HEK293T (cell line): ENCODE measurements around the gene COQ4.

ENCODE experiments used
- CTCF ChIA-PET: fragments of 350-600 bp; formaldehyde crosslinking; extraction: SDS; loops from one replicate; lab custom pipeline; 2021; ENCODE audit warnings: antibody characterized with exemption, inconsistent platforms; lab: Yijun Ruan, JAX
- POLR2A ChIA-PET: fragments of 350-600 bp; formaldehyde crosslinking; extraction: SDS; loops from one replicate; lab custom pipeline; 2020; ENCODE audit warnings: antibody characterized with exemption, inconsistent platforms; lab: Yijun Ruan, JAX
- DNase-seq: peaks from one replicate; pipeline ENCODE4 v3.0.0; 2012; ENCODE audit warnings: mixed read lengths; ENCODE audit errors: extremely low spot score
- ARNT ChIP-seq: fragments of 450-650 bp; IDR thresholded peaks from 2 replicates; pipeline ENCODE4 v1.6.1; 2017; ENCODE audit warnings: mild to moderate bottlenecking
- BHLHE40 ChIP-seq: fragments of 450-650 bp; IDR thresholded peaks from 2 replicates; pipeline ENCODE4 v1.6.1; 2016; ENCODE audit warnings: mild to moderate bottlenecking, moderate library complexity, borderline replicate concordance
- CTBP1 ChIP-seq: fragments of 450-650 bp; IDR thresholded peaks from 2 replicates; pipeline ENCODE4 v1.6.1; 2016; ENCODE audit warnings: borderline replicate concordance
- ELF4 ChIP-seq: fragments of 450-650 bp; IDR thresholded peaks from 2 replicates; pipeline ENCODE4 v1.6.1; 2017; ENCODE audit warnings: antibody characterized with exemption
- FOXA1 ChIP-seq: fragments of 450-650 bp; IDR thresholded peaks from 2 replicates; pipeline ENCODE4 v1.6.1; 2016; ENCODE audit warnings: mild to moderate bottlenecking
- FOXK2 ChIP-seq: fragments of 450-650 bp; IDR thresholded peaks from 2 replicates; pipeline ENCODE4 v1.6.1; 2016; ENCODE audit warnings: mild to moderate bottlenecking
- FOXM1 ChIP-seq: fragments of 450-650 bp; IDR thresholded peaks from 2 replicates; pipeline ENCODE4 v1.6.1; 2017; ENCODE audit warnings: mild to moderate bottlenecking, borderline replicate concordance
- HDGF ChIP-seq: fragments of 450-650 bp; IDR thresholded peaks from 2 replicates; pipeline ENCODE4 v1.6.1; 2017; ENCODE audit warnings: antibody characterized with exemption, borderline replicate concordance
- L3MBTL2 ChIP-seq: fragments of 450-650 bp; conservative IDR thresholded peaks from 2 replicates; pipeline ENCODE4 v1.6.1; 2016; ENCODE audit warnings: mild to moderate bottlenecking
- LEF1 ChIP-seq: fragments of 450-650 bp; IDR thresholded peaks from 2 replicates; pipeline ENCODE4 v1.6.1; 2017; ENCODE audit warnings: mild to moderate bottlenecking, borderline replicate concordance
- NFRKB ChIP-seq: fragments of 450-650 bp; IDR thresholded peaks from 2 replicates; pipeline ENCODE4 v1.6.1; 2016; ENCODE audit warnings: mild to moderate bottlenecking, moderate library complexity
- PKNOX1 ChIP-seq: fragments of 450-650 bp; IDR thresholded peaks from 2 replicates; pipeline ENCODE4 v1.6.1; 2016
- SP1 ChIP-seq: fragments of 450-650 bp; IDR thresholded peaks from 2 replicates; pipeline ENCODE4 v1.6.1; 2017
- SUZ12 ChIP-seq: fragments of 450-650 bp; IDR thresholded peaks from 2 replicates; pipeline ENCODE4 v1.6.1; 2016; ENCODE audit warnings: mild to moderate bottlenecking
- TARDBP ChIP-seq: fragments of 450-650 bp; IDR thresholded peaks from 2 replicates; pipeline ENCODE4 v1.6.1; 2016
- ZNF384 ChIP-seq: fragments of 450-650 bp; IDR thresholded peaks from 2 replicates; pipeline ENCODE4 v1.6.1; 2016

The COQ4 gene

GRCh38 chr9:128321343-128321742 is 1.3 kb upstream of the COQ4 start:
- TF ChIP-seq FOXM1 (no peak), PKNOX1 (no peak), SUZ12 (no peak), CTBP1 (no peak), L3MBTL2 (no peak), BHLHE40 (no peak), SP1 (no peak), FOXA1 (no peak), HDGF (no peak), NFRKB (no peak), FOXK2 (no peak), ARNT (no peak), LEF1 (no peak), TARDBP (no peak), ELF4 (no peak), ZNF384 (no peak)
- no peak for DNase-seq
- ChIA-PET CTCF (no interaction called here), POLR2A (interaction anchor here (0.6 to 1.2 kb wide), 2 partner anchors 15 to 463 kb away, joined by 3 read pairs; no protein-coding TSS in a partner anchor)

DNA sequence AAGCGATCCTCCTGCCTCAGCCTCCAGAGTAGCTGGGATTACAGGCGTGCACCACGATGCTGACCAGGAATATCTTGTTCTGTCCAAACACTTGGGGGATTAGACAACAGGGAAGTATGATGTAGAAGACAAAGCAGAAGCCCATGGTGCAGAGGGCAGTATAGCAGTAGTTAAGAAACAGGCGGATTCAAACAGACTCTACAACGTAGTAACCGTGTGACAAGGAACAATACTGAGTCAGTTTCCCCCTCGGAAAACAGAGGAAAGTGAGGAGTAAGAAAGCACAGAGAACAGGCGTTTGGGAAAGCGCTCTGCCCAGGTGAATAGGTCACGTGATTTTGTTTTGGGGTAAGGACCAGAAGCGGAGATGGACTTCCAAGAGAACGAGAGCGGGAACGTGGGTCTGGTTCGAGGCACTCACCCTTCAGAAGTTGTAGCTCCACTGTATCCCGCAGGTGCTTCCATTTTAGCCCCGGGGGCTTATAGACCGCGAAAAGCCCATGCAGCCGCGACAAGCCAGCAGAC is 698 bp upstream of the COQ4 start:
- POLR2A ChIA-PET = interaction anchor here (0.6 to 1.2 kb wide), 2 partner anchors 14 to 463 kb away, joined by 3 read pairs; no protein-coding TSS in a partner anchor
- CTCF ChIA-PET = no interaction called here
- no peak for DNase-seq
- TF ChIP-seq L3MBTL2 (peak; percentile 54), SUZ12 (no peak)

DNA sequence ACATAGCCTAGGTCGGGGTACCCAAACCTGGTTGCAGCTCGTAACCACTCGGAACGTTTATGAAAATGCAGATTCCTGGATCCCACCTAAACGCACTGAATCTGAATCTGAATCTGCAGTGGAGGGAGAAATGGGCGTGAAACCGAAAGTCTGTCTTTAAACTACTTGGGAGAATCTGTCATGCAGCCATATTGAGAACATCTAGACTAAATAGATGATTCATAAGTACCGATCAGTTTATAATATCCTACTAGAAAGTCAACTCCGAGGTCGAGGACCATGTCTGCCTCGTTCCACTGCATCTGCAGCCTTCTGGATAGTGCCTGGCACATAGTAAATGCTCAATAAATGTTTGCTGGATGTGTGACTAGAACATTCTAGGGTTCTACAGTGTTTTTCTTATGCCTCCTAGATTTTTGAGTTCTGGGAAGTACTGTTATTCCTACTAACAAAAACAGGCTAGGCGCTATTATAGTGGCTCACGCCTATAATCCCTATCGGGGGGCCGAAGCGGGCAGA is 632 bp downstream of the COQ4 start:
- POLR2A ChIA-PET = interaction anchor here (1.0 kb wide), 1 partner anchor 10 kb away, joined by 4 read pairs; no protein-coding TSS in a partner anchor
- no peak for DNase-seq
- CTCF ChIA-PET = no interaction called here
- TF ChIP-seq L3MBTL2 (no peak), NFRKB (no peak), HDGF (no peak), TARDBP (no peak), SUZ12 (no peak), FOXK2 (no peak), FOXM1 (no peak), SP1 (no peak), FOXA1 (no peak), CTBP1 (no peak), ELF4 (no peak), ARNT (no peak), ZNF384 (no peak)

DNA sequence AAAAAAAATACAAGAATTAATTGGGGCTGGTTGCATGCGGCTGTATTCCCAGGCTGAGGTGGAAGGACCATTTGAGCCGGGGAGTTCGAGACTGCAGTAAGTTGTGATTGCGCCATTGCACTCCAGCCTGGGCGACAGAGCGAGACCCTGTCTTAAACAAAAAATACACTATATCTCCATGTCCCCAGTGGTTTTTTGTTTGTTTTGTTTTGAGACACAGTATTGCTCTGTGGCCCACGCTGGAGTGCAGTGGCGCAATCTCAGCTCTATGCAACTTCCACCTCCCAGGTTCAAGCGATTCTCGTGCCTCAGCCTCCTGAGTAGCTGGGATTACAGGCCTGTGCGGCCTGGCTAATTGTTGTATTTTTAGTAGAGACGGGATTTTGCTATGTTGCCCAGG is 1.2 kb downstream of the COQ4 start:
- POLR2A ChIA-PET = interaction anchor here (1.0 kb wide), 1 partner anchor 10 kb away, joined by 4 read pairs; no protein-coding TSS in a partner anchor
- no peak for DNase-seq
- TF ChIP-seq FOXK2 (no peak), NFRKB (no peak), PKNOX1 (no peak)
- CTCF ChIA-PET = no interaction called here

DNA sequence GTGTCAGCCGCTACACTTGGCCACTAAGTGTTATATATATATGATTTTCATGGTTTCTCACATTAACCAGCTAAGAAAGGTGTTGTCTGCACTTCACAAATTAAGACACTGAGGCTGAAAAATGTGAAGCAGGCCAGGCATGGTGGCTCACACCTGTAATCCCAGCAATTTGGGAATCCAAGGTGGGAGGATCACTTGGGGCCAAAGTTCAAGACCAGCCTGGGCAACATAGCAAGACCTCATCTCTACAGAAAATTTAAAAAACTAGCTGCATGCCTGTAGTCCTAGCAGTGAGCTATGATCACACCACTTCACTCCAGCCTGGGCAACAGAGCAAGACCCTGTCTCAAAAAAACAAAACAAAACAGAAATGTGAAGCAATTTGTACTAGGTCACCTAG is 1.8 kb downstream of the COQ4 start:
- DNase-seq = no peak
- ChIA-PET POLR2A (interaction anchor here (1.0 kb wide), 1 partner anchor 9 kb away, joined by 4 read pairs; no protein-coding TSS in a partner anchor), CTCF (no interaction called here)
- TF ChIP-seq TARDBP = no peak
- TF ChIP-seq NFRKB = no peak

DNA sequence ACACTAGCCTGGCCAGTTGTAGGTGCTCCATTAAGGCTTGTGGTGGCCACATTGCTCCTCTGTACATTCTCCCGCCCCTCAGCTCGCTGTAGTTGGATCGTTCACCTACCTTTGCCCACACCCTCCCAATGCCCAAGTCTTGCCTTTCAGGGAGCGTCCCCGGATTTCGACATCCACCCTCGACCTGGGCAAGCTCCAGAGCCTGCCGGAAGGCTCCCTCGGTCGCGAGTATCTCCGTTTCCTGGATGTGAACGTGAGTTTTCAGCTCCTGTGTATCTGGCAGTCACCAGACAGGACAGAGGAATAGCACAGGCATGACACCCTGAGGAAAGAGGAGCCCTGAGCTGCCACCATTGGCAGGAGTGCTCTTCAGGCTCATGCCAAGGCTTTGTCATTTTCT is 3.0 kb downstream of the COQ4 start:
- TF ChIP-seq FOXM1 (no peak), ZNF384 (no peak)
- CTCF ChIA-PET = no interaction called here
- POLR2A ChIA-PET = interaction anchor here (1.0 to 1.6 kb wide), 2 partner anchors 14 to 15 kb away, joined by 3 read pairs; partner anchors contain the start of gene SLC27A4
- no peak for DNase-seq

DNA sequence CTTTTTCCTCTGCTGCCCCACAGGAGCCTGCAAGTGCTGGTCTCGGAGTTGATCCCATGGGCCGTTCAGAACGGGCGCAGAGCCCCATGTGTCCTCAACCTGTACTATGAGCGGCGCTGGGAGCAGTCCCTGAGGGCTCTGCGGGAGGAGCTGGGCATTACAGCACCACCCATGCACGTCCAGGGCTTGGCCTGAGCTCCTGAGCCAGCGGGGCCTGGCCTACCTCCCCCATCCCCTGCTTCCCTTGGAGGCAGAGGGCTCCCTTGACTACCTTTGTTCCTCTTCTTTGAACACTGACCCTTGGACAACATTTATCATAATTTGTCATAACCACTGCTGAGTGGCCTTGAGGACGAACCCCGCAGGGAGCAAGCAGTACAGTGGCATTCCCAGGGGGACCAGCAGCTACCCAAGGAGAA is 10.8 kb downstream of the COQ4 start:
- TF ChIP-seq BHLHE40 (no peak), FOXM1 (no peak), NFRKB (no peak), ZNF384 (no peak), SP1 (no peak), CTBP1 (no peak), LEF1 (no peak), ELF4 (no peak), ARNT (no peak), FOXA1 (no peak), PKNOX1 (no peak), HDGF (no peak), L3MBTL2 (no peak)
- ChIA-PET CTCF (no interaction called here), POLR2A (interaction anchor here (1.4 kb wide), 1 partner anchor 10 kb away, joined by 4 read pairs; no protein-coding TSS in a partner anchor)
- DNase-seq = no peak
